Transverse colon (tissue), 4 donors: ENCODE measurements around the gene LILRB3. TPM values are rescaled to one million over a fixed set of nuclear protein-coding genes. Genes with fewer than 3 reads are reported as not detected.
"Not testable (repeated sequence)": the region's sequence is repeated elsewhere in the genome, so short reads cannot be mapped to it uniquely, and the experiment has no call there.

Experiments used
- DNase-seq: peaks from one replicate; pipeline ENCODE4 v3.0.0-alpha.2; 2019
- H3K27ac ChIP-seq, 4 donors: fragments of 200-600 bp; sonication (generic); 2 replicates each; pipeline ENCODE4 v1.5.1; 2016 to 2018; ENCODE audit warnings: inconsistent platforms in 4 of 4
- H3K27me3 ChIP-seq: fragments of 200-600 bp; sonication (generic); 2 replicates; pipeline ENCODE4 v1.5.1; 2017; ENCODE audit warnings: inconsistent platforms
- H3K36me3 ChIP-seq, 4 donors: fragments of 200-600 bp; sonication (generic); 2 replicates each; pipeline ENCODE4 v1.5.1; 2017 to 2019; ENCODE audit warnings: inconsistent platforms in 4 of 4
- H3K4me1 ChIP-seq, 4 donors: fragments of 200-600 bp; sonication (generic); 2 replicates each; pipeline ENCODE4 v1.5.1; 2017 to 2020; ENCODE audit warnings: inconsistent platforms in 4 of 4
- H3K4me3 ChIP-seq, 4 donors: fragments of 200-600 bp; sonication (generic); 1 replicate in 1 of 4; 2 replicates in 3 of 4; pipeline versions ENCODE4 v1.5.1 to v1.6.1; 2017 to 2019; ENCODE audit warnings: inconsistent platforms in 4 of 4
- H3K9me3 ChIP-seq, 2 donors: fragments of 200-600 bp; sonication (generic); 2 replicates each; pipeline ENCODE4 v1.5.1; 2017 to 2019; ENCODE audit warnings: inconsistent platforms in 2 of 2
- EP300 ChIP-seq: sonication (generic); formaldehyde crosslinking; IDR thresholded peaks from one replicate; pipeline ENCODE4 v1.6.1; 2017; ENCODE audit warnings: antibody characterized with exemption, low read depth
- POLR2A ChIP-seq: fragments of 450-650 bp; IDR thresholded peaks from one replicate; pipeline ENCODE4 v1.6.1; 2016; ENCODE audit warnings: antibody characterized with exemption, mild to moderate bottlenecking, moderate library complexity
- POLR2AphosphoS5 ChIP-seq, 3 donors: sonication (generic); formaldehyde crosslinking; IDR thresholded peaks; one replicate each; pipeline ENCODE4 v1.6.1; 2016; ENCODE audit warnings: antibody characterized with exemption in 3 of 3
- WGBS, 2 donors: methylation state at CpG; one replicate each; pipeline ENCODE4 v1.1.5; 2018; ENCODE audit warnings: low coverage in 1 of 2; 5-methylcytosine and 5-hydroxymethylcytosine counted together
- in situ Hi-C, 4 donors: fragments of 200-750 bp; cut with MboI; loops; one replicate each; pipeline versions ENCODE4 v1.15.0 to v1.15.1; 2017; ENCODE audit warnings: low sequenced_read_pairs in 3 of 4, low pct_ligation_motif_present in 1 of 4, low pct_unique_long_range_greater_than_20kb in 1 of 4
- intact Hi-C: fragments of 100-400 bp; cut with DNase I; formaldehyde crosslinking; loops from one replicate; pipeline ENCODE4 v1.15.1; 2023; ENCODE audit warnings: low total_unique reads
- total RNA-seq, 4 donors: library from RNA; depleted of rRNA; stranded (reverse); fragments of >200 nt; gene quantifications; one replicate each; pipeline ENCODE4 v1.1.0, GENCODE V29; 2016
- TF ChIP-seq, protein P1 (sequence below), 5 experiments: fragments of 200-600 bp in 3 of 5; fragments of 450-650 bp in 2 of 5; sonication (generic) in 3 of 5; IDR thresholded peaks; 1 replicate in 2 of 5; 2 replicates in 3 of 5; pipeline ENCODE4 v1.5.1; 2016 to 2017; ENCODE audit warnings: antibody characterized with exemption in 5 of 5, inconsistent platforms in 3 of 5, mild to moderate bottlenecking in 2 of 5, moderate library complexity in 1 of 5

The LILRB3 gene
- total RNA-seq, 4 donors from 2014 or later, result 2.2 to 7.6 (median 4.6) TPM

DNA sequence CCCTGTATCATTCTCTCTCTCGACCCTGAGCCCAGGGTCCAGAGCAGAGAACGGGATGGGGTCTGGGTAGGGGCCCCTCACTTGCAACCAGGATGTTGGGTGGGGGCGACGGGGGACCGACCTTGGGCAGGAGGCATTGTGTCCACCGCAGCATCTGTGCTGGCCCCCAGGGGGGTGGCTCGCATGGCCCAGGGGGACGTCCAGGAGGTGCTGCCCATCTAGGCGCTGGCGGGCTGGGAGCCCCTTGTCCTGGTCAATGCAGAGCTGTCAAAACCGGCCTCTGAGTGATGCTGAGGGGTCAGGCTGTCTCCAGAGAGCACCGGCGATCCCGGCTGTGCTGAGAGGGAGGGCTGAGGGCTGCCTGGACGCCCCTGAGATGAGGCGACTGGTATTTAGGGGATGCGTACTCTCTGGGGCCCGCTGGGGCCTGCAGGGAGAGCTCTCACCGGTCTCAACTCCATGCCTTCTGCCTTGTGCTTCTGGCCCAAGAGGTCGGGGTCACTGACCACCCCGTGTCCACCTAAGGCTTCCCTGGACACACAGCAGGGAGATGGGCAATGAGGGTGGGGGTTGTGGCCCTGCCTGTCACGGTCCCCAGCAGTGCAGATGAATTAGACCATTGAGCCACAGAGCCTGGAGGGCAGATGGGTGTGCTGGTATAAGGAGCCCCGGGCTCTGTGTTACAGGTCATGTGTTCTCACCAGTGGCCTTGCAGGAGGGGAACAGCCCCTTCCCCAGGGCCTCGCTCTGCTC lies 13.6 kb downstream of the LILRB3 start:
- peak; percentile 21 for DNase-seq
- Histone ChIP-seq H3K4me1 (peaks cover 31 to 72% (median 51%) of the 10 kb centered on the region in 4 donors), H3K27ac (peak overlapping the region; percentile 84 to 90 (median 84)), H3K36me3 (peaks cover 0 to 35% (median 12%) of the 10 kb centered on the region in 4 donors), H3K27me3 (no peaks in the 10 kb centered on the region), H3K4me3 (no peak overlapping the region), H3K9me3 (no peaks in the 10 kb centered on the region)
- TF ChIP-seq EP300 (no peak), POLR2A (no peak), POLR2AphosphoS5 (IDR thresholded peaks at IDR 0.05) (no peak)
- TF ChIP-seq, protein P1, sequence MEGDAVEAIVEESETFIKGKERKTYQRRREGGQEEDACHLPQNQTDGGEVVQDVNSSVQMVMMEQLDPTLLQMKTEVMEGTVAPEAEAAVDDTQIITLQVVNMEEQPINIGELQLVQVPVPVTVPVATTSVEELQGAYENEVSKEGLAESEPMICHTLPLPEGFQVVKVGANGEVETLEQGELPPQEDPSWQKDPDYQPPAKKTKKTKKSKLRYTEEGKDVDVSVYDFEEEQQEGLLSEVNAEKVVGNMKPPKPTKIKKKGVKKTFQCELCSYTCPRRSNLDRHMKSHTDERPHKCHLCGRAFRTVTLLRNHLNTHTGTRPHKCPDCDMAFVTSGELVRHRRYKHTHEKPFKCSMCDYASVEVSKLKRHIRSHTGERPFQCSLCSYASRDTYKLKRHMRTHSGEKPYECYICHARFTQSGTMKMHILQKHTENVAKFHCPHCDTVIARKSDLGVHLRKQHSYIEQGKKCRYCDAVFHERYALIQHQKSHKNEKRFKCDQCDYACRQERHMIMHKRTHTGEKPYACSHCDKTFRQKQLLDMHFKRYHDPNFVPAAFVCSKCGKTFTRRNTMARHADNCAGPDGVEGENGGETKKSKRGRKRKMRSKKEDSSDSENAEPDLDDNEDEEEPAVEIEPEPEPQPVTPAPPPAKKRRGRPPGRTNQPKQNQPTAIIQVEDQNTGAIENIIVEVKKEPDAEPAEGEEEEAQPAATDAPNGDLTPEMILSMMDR (IDR thresholded peaks at IDR 0.05), result no peak
- in situ Hi-C loops (no loop called here), intact Hi-C loops (no loop called here)
- 62% methylated on average over 23 of the region's 24 CpGs; no CpG with 5 or more reads in 1 of the 2 donors for WGBS, 2 donors

DNA sequence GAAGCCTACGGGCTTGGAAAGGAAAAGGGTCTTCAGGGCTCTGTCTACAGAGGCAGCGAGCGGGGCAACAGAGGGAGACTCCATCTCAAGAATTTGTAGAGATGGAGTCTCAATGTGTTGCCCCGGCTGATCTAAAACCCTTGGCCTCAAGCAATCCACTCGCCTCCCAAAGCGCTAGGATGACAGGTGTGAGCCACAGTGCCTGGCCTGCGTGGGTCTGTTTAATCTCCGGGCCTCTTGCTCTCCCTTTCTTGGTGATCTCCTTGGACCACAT lies 14.1 kb downstream of the LILRB3 start:
- DNase-seq, result no peak
- 66% methylated on average over 8 of the region's 8 CpGs; no CpG with 5 or more reads in 1 of the 2 donors for WGBS, 2 donors
- intact Hi-C loops, result no loop called here

DNA sequence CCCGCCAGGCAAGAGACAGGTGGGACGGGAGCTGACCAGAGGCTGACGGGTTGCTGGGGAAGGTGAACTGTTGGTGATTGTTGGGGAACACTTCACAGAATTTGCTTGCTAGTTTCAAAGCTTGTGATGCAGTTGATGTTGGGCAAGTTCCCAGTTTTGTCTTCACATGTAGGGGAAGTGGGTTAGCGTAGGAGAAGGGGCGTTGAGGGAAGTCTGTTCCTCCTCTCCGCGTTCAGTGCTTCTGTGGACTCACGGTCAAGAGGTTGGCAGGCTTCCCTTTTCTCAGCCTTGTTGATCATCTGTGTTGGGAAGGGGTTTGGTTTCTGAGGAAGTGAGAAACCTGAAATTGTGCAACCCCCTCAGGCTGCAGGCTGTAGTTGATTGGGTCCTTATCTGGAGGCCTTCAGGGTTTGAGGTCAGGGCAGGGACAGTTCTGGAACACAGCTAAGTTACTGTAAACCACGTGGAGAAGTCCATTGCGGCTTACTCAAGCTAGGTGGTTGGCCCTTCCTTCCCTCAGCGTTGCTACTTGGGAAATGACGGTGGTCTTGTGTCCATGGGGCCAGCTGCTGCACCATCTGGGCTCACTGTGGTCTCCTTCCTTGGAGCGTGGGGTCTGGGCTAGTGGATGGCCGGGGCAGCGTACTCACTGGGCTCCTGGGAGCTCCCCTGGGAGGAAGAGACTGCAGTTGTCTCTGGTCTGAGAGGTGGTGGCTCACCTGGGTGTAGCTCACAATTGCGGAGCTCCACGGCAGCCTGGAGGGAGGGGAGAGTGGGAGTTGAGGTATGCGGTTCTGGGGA lies 14.6 kb downstream of the LILRB3 start:
- no peaks in the 10 kb centered on the region for H3K27me3 ChIP-seq
- H3K4me1 ChIP-seq, result peaks cover 34 to 82% (median 58%) of the 10 kb centered on the region in 4 donors
- WGBS, 2 donors, result 52 to 100% methylated on average over 1 to 15 of the region's 18 CpGs
- H3K36me3 ChIP-seq, result peaks cover 0 to 44% (median 12%) of the 10 kb centered on the region in 4 donors
- in situ Hi-C loops (no loop called here), intact Hi-C loops (no loop called here)
- peak overlapping the region; percentile 84 to 90 (median 84) for H3K27ac ChIP-seq
- DNase-seq, result peak; percentile 72
- TF ChIP-seq EP300, result peak; percentile 81
- TF ChIP-seq POLR2A, result peak; percentile 44
- TF ChIP-seq POLR2AphosphoS5 (IDR thresholded peaks at IDR 0.05), result peak; percentile 9 to 67 (median 60)
- TF ChIP-seq, protein P1 (IDR thresholded peaks at IDR 0.05), result no peak
- no peak overlapping the region for H3K4me3 ChIP-seq
- H3K9me3 ChIP-seq, result no peaks in the 10 kb centered on the region

More for the DNA sequence above, 14.1 kb downstream of the LILRB3 start:
- Histone ChIP-seq H3K9me3 (no peaks in the 10 kb centered on the region), H3K36me3 (peaks cover 0 to 40% (median 12%) of the 10 kb centered on the region in 4 donors), H3K27me3 (no peaks in the 10 kb centered on the region), H3K4me3 (no peak overlapping the region), H3K27ac (peak overlapping the region; percentile 84 to 90 (median 84)), H3K4me1 (peaks cover 31 to 77% (median 54%) of the 10 kb centered on the region in 4 donors)
- TF ChIP-seq POLR2A (no peak), POLR2AphosphoS5 (IDR thresholded peaks at IDR 0.05) (no peak), EP300 (no peak)
- TF ChIP-seq, protein P1 (IDR thresholded peaks at IDR 0.05), result no peak
- in situ Hi-C loops, result no loop called here

DNA sequence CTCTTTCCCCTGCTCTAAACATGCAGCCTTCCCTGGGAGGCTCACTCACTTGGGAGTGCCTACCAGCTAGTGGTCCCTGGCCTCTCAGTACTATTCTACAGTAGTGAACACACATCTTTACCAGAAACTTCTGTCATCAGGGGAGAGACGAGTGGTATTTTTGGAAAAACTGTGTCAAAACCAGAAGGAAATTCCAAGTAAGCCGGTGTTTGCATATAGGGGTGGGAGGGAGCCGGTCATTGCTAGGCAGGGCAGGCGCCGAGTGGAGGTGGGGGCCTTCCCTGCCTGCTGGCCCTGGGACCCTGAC lies 15.2 kb downstream of the LILRB3 start:
- Histone ChIP-seq H3K36me3 (peaks cover 0 to 50% (median 12%) of the 10 kb centered on the region in 4 donors), H3K4me3 (no peak overlapping the region), H3K27ac (peak overlapping the region; percentile 59 to 90 (median 80)), H3K9me3 (no peaks in the 10 kb centered on the region), H3K4me1 (peaks cover 40 to 88% (median 64%) of the 10 kb centered on the region in 4 donors), H3K27me3 (no peaks in the 10 kb centered on the region)
- in situ Hi-C loops (no loop called here), intact Hi-C loops (no loop called here)
- WGBS, 2 donors, result 47% methylated on average over 5 of the region's 5 CpGs; no CpG with 5 or more reads in 1 of the 2 donors
- TF ChIP-seq POLR2AphosphoS5 (IDR thresholded peaks at IDR 0.05) (no peak), POLR2A (no peak), EP300 (no peak)
- TF ChIP-seq, protein P1 (IDR thresholded peaks at IDR 0.05), result no peak
- DNase-seq, result no peak

DNA sequence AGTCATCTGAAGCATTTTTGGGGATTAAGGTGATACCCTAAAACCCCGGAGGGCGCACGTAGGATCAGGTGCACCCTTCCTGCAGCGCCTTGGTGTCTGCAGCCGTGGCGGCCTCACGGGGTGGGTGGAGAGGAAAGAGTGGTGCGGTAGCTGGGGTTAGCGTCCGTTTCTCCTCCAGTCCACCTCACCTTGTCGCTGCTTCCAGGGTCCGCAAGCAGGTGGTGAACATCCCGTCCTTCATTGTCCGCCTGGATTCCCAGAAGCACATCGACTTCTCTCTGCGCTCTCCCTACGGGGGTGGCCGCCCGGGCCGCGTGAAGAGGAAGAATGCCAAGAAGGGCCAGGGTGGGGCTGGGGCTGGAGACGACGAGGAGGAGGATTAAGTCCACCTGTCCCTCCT lies 15.6 kb downstream of the LILRB3 start:
- H3K9me3 ChIP-seq, intact Hi-C loops, in situ Hi-C loops, H3K4me3 ChIP-seq, H3K27me3 ChIP-seq, DNase-seq: not testable (repeated sequence)
- Histone ChIP-seq H3K4me1 (peaks cover 44 to 92% (median 68%) of the 10 kb centered on the region in 4 donors), H3K27ac (peak overlapping the region; percentile 59 to 90 (median 80)), H3K36me3 (peaks cover 0 to 54% (median 12%) of the 10 kb centered on the region in 4 donors)
- 0 to 61% methylated on average over 2 to 23 of the region's 23 CpGs for WGBS, 2 donors
